Smooth muscle cell (in vitro differentiated cells): Measurements from ENCODE around the gene GABBR2. TPM values are rescaled to one million over a fixed set of nuclear protein-coding genes. Genes with fewer than 3 reads are reported as not detected.

Experiments used
- DNase-seq: peaks from one replicate; lab custom pipeline; 2025; ENCODE audit not compliant: unreplicated experiment; lab: John Stamatoyannopoulos, UW
- H2AFZ ChIP-seq: fragments of 200-600 bp; sonication (generic); 2 replicates; pipeline ENCODE4 v1.6.0; 2016; ENCODE audit warnings: antibody characterized with exemption, low read depth, mild to moderate bottlenecking
- H3F3A ChIP-seq: fragments of 200-600 bp; sonication (generic); 2 replicates; pipeline ENCODE4 v1.6.0; 2017; ENCODE audit warnings: antibody characterized with exemption, low read depth
- H3K27ac ChIP-seq: fragments of 200-600 bp; sonication (generic); 2 replicates; pipeline ENCODE4 v1.5.1; 2016; ENCODE audit warnings: low read depth, mild to moderate bottlenecking
- H3K27me3 ChIP-seq: fragments of 200-600 bp; sonication (generic); 2 replicates; pipeline ENCODE4 v1.6.1; 2016; ENCODE audit warnings: low read depth, mild to moderate bottlenecking
- H3K36me3 ChIP-seq: fragments of 200-600 bp; sonication (generic); 2 replicates; pipeline ENCODE4 v1.5.1; 2016; ENCODE audit warnings: low read depth
- H3K4me1 ChIP-seq: fragments of 200-600 bp; sonication (generic); 2 replicates; pipeline ENCODE4 v1.5.1; 2016; ENCODE audit warnings: low read depth
- H3K4me2 ChIP-seq: fragments of 200-600 bp; sonication (generic); 2 replicates; pipeline ENCODE4 v1.6.0; 2016; ENCODE audit warnings: mild to moderate bottlenecking
- H3K4me3 ChIP-seq: fragments of 200-600 bp; sonication (generic); 2 replicates; pipeline ENCODE4 v1.5.1; 2016; ENCODE audit warnings: mild to moderate bottlenecking
- H3K79me2 ChIP-seq: fragments of 200-600 bp; sonication (generic); 2 replicates; pipeline ENCODE4 v1.6.0; 2016; ENCODE audit warnings: low read depth, mild to moderate bottlenecking
- H3K9ac ChIP-seq: fragments of 200-600 bp; sonication (generic); 2 replicates; pipeline ENCODE4 v1.6.0; 2016; ENCODE audit warnings: low read depth
- H3K9me3 ChIP-seq: fragments of 200-600 bp; sonication (generic); replicated peaks from 2 replicates; pipeline ENCODE4 v1.5.1; 2016; ENCODE audit warnings: low read depth
- H4K20me1 ChIP-seq: fragments of 200-600 bp; sonication (generic); 2 replicates; pipeline ENCODE4 v1.6.0; 2016; ENCODE audit warnings: low read depth
- WGBS: methylation state at CpG from one replicate; pipeline ENCODE4 v1.1.7; 2016; ENCODE audit warnings: low lambda C conversion rate; 5-methylcytosine and 5-hydroxymethylcytosine counted together
- polyA plus RNA-seq: library from polyadenylated mRNA; unstranded; fragments of >200 nt; fragmentation: Nextera tagmentation; extraction: Ambion mirVana; gene quantifications from 2 replicates; pipeline ENCODE4 v1.2.1, GENCODE V29; 2016
- total RNA-seq: library from RNA; depleted of rRNA; stranded (reverse); fragments of >200 nt; gene quantifications from 2 replicates; pipeline ENCODE4 v1.2.3, GENCODE V29; 2014
- TF ChIP-seq, protein P1 (sequence below): fragments of 200-600 bp; sonication (generic); IDR thresholded peaks from 2 replicates; pipeline ENCODE4 v1.5.1; 2017; ENCODE audit warnings: borderline replicate concordance, mild to moderate bottlenecking, antibody characterized with exemption; ENCODE audit not compliant: insufficient read depth, poor library complexity, severe bottlenecking

GABBR2 gene
- total and polyA plus RNA-seq, 2 experiments from 2014 or later = 0.25 TPM; not detected in 1

- Histone ChIP-seq H3K4me3 (no peak overlapping the region), H3K9me3 (no peaks in the 10 kb centered on the region), H3K27me3 (peaks cover 23% of the 10 kb centered on the region), H3K36me3 (no peaks in the 10 kb centered on the region), H3K4me1 (no peaks in the 10 kb centered on the region), H4K20me1 (no peaks in the 10 kb centered on the region), H3K9ac (no peak overlapping the region), H3K79me2 (no peaks in the 10 kb centered on the region), H3K27ac (no peak overlapping the region), H3F3A (no peaks in the 10 kb centered on the region), H3K4me2 (no peak overlapping the region), H2AFZ (no peak overlapping the region)
- DNase-seq = no peak
- WGBS = 88% methylated on average over 3 of the region's 3 CpGs
- TF ChIP-seq, protein P1, sequence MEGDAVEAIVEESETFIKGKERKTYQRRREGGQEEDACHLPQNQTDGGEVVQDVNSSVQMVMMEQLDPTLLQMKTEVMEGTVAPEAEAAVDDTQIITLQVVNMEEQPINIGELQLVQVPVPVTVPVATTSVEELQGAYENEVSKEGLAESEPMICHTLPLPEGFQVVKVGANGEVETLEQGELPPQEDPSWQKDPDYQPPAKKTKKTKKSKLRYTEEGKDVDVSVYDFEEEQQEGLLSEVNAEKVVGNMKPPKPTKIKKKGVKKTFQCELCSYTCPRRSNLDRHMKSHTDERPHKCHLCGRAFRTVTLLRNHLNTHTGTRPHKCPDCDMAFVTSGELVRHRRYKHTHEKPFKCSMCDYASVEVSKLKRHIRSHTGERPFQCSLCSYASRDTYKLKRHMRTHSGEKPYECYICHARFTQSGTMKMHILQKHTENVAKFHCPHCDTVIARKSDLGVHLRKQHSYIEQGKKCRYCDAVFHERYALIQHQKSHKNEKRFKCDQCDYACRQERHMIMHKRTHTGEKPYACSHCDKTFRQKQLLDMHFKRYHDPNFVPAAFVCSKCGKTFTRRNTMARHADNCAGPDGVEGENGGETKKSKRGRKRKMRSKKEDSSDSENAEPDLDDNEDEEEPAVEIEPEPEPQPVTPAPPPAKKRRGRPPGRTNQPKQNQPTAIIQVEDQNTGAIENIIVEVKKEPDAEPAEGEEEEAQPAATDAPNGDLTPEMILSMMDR = no peak
Measured at GRCh38 chr9:98583417-98583816, 125.3 kb downstream of the GABBR2 start.

DNA sequence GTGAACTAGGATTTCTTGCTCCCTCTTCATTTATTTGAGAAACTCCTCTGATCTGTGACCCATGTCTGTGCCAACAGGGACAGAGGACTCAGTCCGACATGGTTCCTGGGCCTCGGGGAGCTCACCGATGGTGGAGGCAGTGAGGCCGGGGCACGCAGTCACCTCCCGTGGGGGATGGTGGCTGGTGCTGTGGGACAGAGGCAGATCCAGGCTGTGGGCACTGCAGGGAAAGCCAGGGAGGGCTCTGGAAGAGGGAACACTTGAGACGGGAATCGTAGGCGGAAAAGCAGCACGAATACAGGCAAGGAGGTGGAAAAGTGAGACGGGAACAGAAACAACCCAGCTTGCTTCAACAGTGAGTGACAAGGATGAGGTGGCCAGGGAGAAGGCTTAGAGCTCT, 127.8 kb downstream of the GABBR2 start:
- no peak overlapping the region for H3K4me3 ChIP-seq

GRCh38 chr9:98579700-98580099, 129.0 kb downstream of the GABBR2 start:
- no peaks in the 10 kb centered on the region for H3F3A ChIP-seq
- WGBS = 95% methylated on average over 2 of the region's 2 CpGs
- H3K9ac ChIP-seq = no peak overlapping the region

More for the DNA sequence above, 127.8 kb downstream of the GABBR2 start:
- Histone ChIP-seq H3K36me3 (no peaks in the 10 kb centered on the region), H3K27ac (no peak overlapping the region), H3K79me2 (no peaks in the 10 kb centered on the region), H4K20me1 (no peaks in the 10 kb centered on the region), H3K9ac (no peak overlapping the region), H3K4me2 (no peak overlapping the region), H3K4me1 (no peaks in the 10 kb centered on the region), H2AFZ (no peak overlapping the region), H3F3A (no peaks in the 10 kb centered on the region), H3K27me3 (peaks cover 6% of the 10 kb centered on the region), H3K9me3 (no peaks in the 10 kb centered on the region)
- 89% methylated on average over 11 of the region's 11 CpGs for WGBS
- DNase-seq = no peak
- TF ChIP-seq, protein P1 = no peak

GRCh38 chr9:98577446-98577845, 131.3 kb downstream of the GABBR2 start:
- Histone ChIP-seq H3K4me1 (no peaks in the 10 kb centered on the region), H3K27ac (no peak overlapping the region), H3F3A (no peaks in the 10 kb centered on the region), H4K20me1 (no peaks in the 10 kb centered on the region), H3K4me3 (no peak overlapping the region), H3K36me3 (no peaks in the 10 kb centered on the region), H3K79me2 (no peaks in the 10 kb centered on the region), H3K4me2 (no peak overlapping the region), H3K27me3 (peaks cover 6% of the 10 kb centered on the region), H2AFZ (no peak overlapping the region), H3K9ac (no peak overlapping the region), H3K9me3 (no peaks in the 10 kb centered on the region)
- 63% methylated on average over 3 of the region's 3 CpGs for WGBS
- TF ChIP-seq, protein P1 = no peak
- DNase-seq = no peak

More at GRCh38 chr9:98579700-98580099, 129.0 kb downstream of the GABBR2 start:
- no peak overlapping the region for H2AFZ ChIP-seq
- no peaks in the 10 kb centered on the region for H3K4me1 ChIP-seq
- H3K9me3 ChIP-seq = no peaks in the 10 kb centered on the region
- H3K27ac ChIP-seq = no peak overlapping the region
- no peak overlapping the region for H3K4me3 ChIP-seq
- H3K4me2 ChIP-seq = no peak overlapping the region
- H4K20me1 ChIP-seq = no peaks in the 10 kb centered on the region
- no peaks in the 10 kb centered on the region for H3K79me2 ChIP-seq
- DNase-seq = no peak
- H3K27me3 ChIP-seq = peaks cover 6% of the 10 kb centered on the region
- H3K36me3 ChIP-seq = no peaks in the 10 kb centered on the region
- TF ChIP-seq, protein P1 = no peak
